CD4-positive, alpha-beta T cell (primary cell): ENCODE data around the gene SNTG2. TPM values are rescaled to one million over a fixed set of nuclear protein-coding genes. Genes with fewer than 3 reads are reported as not detected.
A peak's percentile ranks its signal among the peaks of the same experiment; 100 is the strongest.

Source experiments
- ATAC-seq: fragments of 200-7000 bp; cut with Tn5 transposase; one replicate; pipeline ENCODE4 v1.10.0; 2022; ENCODE audit warnings: mild to moderate bottlenecking; ENCODE audit not compliant: poor library complexity
- CTCF ChIA-PET: fragments of 350-600 bp; sonication (Branson Sonifier 250); formaldehyde crosslinking; loops from one replicate; lab custom pipeline; 2021; ENCODE audit warnings: antibody characterized with exemption, inconsistent platforms; lab: Charles Lee
- POLR2A ChIA-PET: fragments of 350-600 bp; sonication (Branson Sonifier 250); formaldehyde crosslinking; loops from one replicate; lab custom pipeline; 2021; ENCODE audit warnings: antibody characterized with exemption, inconsistent platforms; lab: Charles Lee
- DNase-seq, 14 experiments: peaks; one replicate each; pipeline ENCODE4 v3.0.0-alpha.2; 2013 to 2020; ENCODE audit warnings: mixed read lengths in 2 of 14
- H3K27ac ChIP-seq, 2 donors: one replicate each; pipeline versions ENCODE4 v1.5.1 to v1.7.0; 2013; ENCODE audit warnings: low read length in 2 of 2, low read depth in 1 of 2, mild to moderate bottlenecking in 1 of 2
- H3K27me3 ChIP-seq, 2 experiments: 1 replicate in 1 of 2; 2 replicates in 1 of 2; pipeline versions ENCODE4 v1.6.1 to v1.7.0; 2013; ENCODE audit warnings: low read length in 2 of 2, control low read depth in 1 of 2, mild to moderate bottlenecking in 1 of 2, moderate library complexity in 1 of 2; ENCODE audit not compliant: insufficient read depth in 2 of 2, control insufficient read depth in 1 of 2
- H3K36me3 ChIP-seq: one replicate; pipeline ENCODE4 v1.6.1; 2013; ENCODE audit warnings: low read length, control low read depth; ENCODE audit not compliant: insufficient read depth
- H3K4me1 ChIP-seq: one replicate; pipeline ENCODE4 v1.6.1; 2013; ENCODE audit warnings: low read length, control low read depth; ENCODE audit not compliant: insufficient read depth
- H3K4me3 ChIP-seq: one replicate; pipeline ENCODE4 v1.5.1; 2013; ENCODE audit warnings: mild to moderate bottlenecking, low read length, moderate library complexity
- H3K9me3 ChIP-seq, 2 experiments: 1 replicate in 1 of 2; 2 replicates in 1 of 2; pipeline versions ENCODE4 v1.6.1 to v1.7.0; 2013; ENCODE audit warnings: low read length in 2 of 2, mild to moderate bottlenecking in 2 of 2, control low read depth in 1 of 2, moderate library complexity in 1 of 2; ENCODE audit not compliant: control insufficient read depth in 1 of 2, insufficient read depth in 1 of 2
- H3K27ac Mint-ChIP-seq: one replicate; pipeline ENCODE4 v1.8.0; 2020; ENCODE audit warnings: mixed read lengths
- H3K27me3 Mint-ChIP-seq: one replicate; pipeline ENCODE4 v1.8.0; 2021; ENCODE audit warnings: mixed read lengths
- H3K36me3 Mint-ChIP-seq: one replicate; pipeline ENCODE4 v1.8.0; 2021; ENCODE audit warnings: low read depth, mixed read lengths
- H3K4me1 Mint-ChIP-seq: one replicate; pipeline ENCODE4 v1.8.0; 2021; ENCODE audit warnings: low read depth, mixed read lengths
- H3K4me3 Mint-ChIP-seq: one replicate; pipeline ENCODE4 v1.8.0; 2020; ENCODE audit warnings: mild to moderate bottlenecking, mixed read lengths
- H3K9me3 Mint-ChIP-seq: one replicate; pipeline ENCODE4 v1.8.0; 2020; ENCODE audit warnings: mixed read lengths
- intact Hi-C, 2 experiments: fragments of 100-400 bp; cut with DNase I in 1 of 2; cut with micrococcal nuclease in 1 of 2; formaldehyde crosslinking; loops; one replicate each; pipeline versions ENCODE4 v1.15.1 to v1.9.0; 2023 to 2025; cut with DNase I, micrococcal nuclease
- total RNA-seq, 174 experiments: library from RNA in 2 of 174; stranded (reverse) in 2 of 174; gene quantifications; one replicate each; pipeline ENCODE4 v1.2.3 and lab custom pipeline; 2021 to 2026
- TF ChIP-seq, protein P1 (sequence below): fragments of 200-600 bp; IDR thresholded peaks from one replicate; pipeline ENCODE4 v1.8.0; 2022; ENCODE audit warnings: antibody characterized with exemption, mild to moderate bottlenecking

The SNTG2 gene
- total RNA-seq, 2 experiments from 2014 or later, result 1.1 to 1.5 TPM

- POLR2A ChIA-PET, result no interaction called here
- DNase-seq, result no peak
- no peaks in the 10 kb centered on the region for H3K4me1 Mint-ChIP-seq
- H3K9me3 Mint-ChIP-seq, result peaks cover 15% of the 10 kb centered on the region
- Histone ChIP-seq H3K9me3 (no peaks in the 10 kb centered on the region), H3K27me3 (peaks cover 0 to 2% of the 10 kb centered on the region in 2 experiments), H3K4me3 (no peak overlapping the region), H3K4me1 (no peaks in the 10 kb centered on the region), H3K36me3 (no peaks in the 10 kb centered on the region), H3K27ac (no peak overlapping the region)
- TF ChIP-seq, protein P1, sequence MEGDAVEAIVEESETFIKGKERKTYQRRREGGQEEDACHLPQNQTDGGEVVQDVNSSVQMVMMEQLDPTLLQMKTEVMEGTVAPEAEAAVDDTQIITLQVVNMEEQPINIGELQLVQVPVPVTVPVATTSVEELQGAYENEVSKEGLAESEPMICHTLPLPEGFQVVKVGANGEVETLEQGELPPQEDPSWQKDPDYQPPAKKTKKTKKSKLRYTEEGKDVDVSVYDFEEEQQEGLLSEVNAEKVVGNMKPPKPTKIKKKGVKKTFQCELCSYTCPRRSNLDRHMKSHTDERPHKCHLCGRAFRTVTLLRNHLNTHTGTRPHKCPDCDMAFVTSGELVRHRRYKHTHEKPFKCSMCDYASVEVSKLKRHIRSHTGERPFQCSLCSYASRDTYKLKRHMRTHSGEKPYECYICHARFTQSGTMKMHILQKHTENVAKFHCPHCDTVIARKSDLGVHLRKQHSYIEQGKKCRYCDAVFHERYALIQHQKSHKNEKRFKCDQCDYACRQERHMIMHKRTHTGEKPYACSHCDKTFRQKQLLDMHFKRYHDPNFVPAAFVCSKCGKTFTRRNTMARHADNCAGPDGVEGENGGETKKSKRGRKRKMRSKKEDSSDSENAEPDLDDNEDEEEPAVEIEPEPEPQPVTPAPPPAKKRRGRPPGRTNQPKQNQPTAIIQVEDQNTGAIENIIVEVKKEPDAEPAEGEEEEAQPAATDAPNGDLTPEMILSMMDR, result no peak
- CTCF ChIA-PET, result no interaction called here
- intact Hi-C loops, result no loop called here
- H3K27ac Mint-ChIP-seq, result no peak overlapping the region
- no peaks in the 10 kb centered on the region for H3K36me3 Mint-ChIP-seq
- peaks cover 19% of the 10 kb centered on the region for H3K27me3 Mint-ChIP-seq
- ATAC-seq, result no peak
- no peak overlapping the region for H3K4me3 Mint-ChIP-seq
Measured at GRCh38 chr2:1045109-1045508, 94.5 kb downstream of the SNTG2 start.

- no peak overlapping the region for H3K4me3 ChIP-seq
- ATAC-seq, result no peak
- H3K27ac Mint-ChIP-seq, result no peak overlapping the region
- no peaks in the 10 kb centered on the region for H3K36me3 Mint-ChIP-seq
- peaks cover 0 to 2% of the 10 kb centered on the region in 2 experiments for H3K27me3 ChIP-seq
- no peaks in the 10 kb centered on the region for H3K4me1 Mint-ChIP-seq
- no peaks in the 10 kb centered on the region for H3K36me3 ChIP-seq
- DNase-seq, result no peak
- H3K4me3 Mint-ChIP-seq, result no peak overlapping the region
- peaks cover 15% of the 10 kb centered on the region for H3K9me3 Mint-ChIP-seq
- ChIA-PET POLR2A (no interaction called here), CTCF (no interaction called here)
- no peak overlapping the region for H3K27ac ChIP-seq
- no peaks in the 10 kb centered on the region for H3K9me3 ChIP-seq
- intact Hi-C loops, result no loop called here
- H3K27me3 Mint-ChIP-seq, result peaks cover 22% of the 10 kb centered on the region
- TF ChIP-seq, protein P1, result no peak
- no peaks in the 10 kb centered on the region for H3K4me1 ChIP-seq
Measured at GRCh38 chr2:1046067-1046466, 95.4 kb downstream of the SNTG2 start.

GRCh38 chr2:1047485-1047884 is 96.8 kb downstream of the SNTG2 start:
- H3K36me3 ChIP-seq, result no peaks in the 10 kb centered on the region
- ATAC-seq (no peak), DNase-seq (peak in 3 of 14 experiments; percentile 19 to 28 (median 23))
- ChIA-PET POLR2A (no interaction called here), CTCF (no interaction called here)
- no peak overlapping the region for H3K27ac ChIP-seq
- H3K4me3 ChIP-seq, result no peak overlapping the region
- H3K27me3 Mint-ChIP-seq, result peaks cover 22% of the 10 kb centered on the region
- H3K27me3 ChIP-seq, result peaks cover 0 to 2% of the 10 kb centered on the region in 2 experiments
- H3K9me3 ChIP-seq, result no peaks in the 10 kb centered on the region
- no peaks in the 10 kb centered on the region for H3K4me1 Mint-ChIP-seq
- TF ChIP-seq, protein P1, result no peak
- no peak overlapping the region for H3K4me3 Mint-ChIP-seq
- no peaks in the 10 kb centered on the region for H3K4me1 ChIP-seq
- no peak overlapping the region for H3K27ac Mint-ChIP-seq
- intact Hi-C loops, result no loop called here
- H3K36me3 Mint-ChIP-seq, result no peaks in the 10 kb centered on the region
- H3K9me3 Mint-ChIP-seq, result peaks cover 15% of the 10 kb centered on the region
